ENCODE results near the gene HOXA11.

DNA sequence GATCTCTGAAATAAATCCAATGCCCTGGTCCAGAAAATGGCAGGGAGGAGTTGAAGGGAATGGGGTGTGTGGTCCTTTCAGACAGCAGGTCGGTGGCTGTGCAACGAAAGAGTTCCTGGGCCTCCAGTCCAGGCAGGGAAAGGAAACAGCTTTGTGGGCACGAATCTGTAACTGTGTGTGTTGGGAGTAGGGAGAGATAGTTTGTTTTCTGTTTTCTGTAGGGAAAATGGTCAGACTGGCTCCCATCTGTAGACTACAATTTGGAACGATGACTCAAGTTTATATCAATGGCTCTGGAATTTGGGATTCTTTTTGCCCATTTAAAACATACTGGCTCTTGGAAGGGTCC lies 17.1 kb downstream of the HOXA11 start:
- TF ChIP-seq, protein P1, sequence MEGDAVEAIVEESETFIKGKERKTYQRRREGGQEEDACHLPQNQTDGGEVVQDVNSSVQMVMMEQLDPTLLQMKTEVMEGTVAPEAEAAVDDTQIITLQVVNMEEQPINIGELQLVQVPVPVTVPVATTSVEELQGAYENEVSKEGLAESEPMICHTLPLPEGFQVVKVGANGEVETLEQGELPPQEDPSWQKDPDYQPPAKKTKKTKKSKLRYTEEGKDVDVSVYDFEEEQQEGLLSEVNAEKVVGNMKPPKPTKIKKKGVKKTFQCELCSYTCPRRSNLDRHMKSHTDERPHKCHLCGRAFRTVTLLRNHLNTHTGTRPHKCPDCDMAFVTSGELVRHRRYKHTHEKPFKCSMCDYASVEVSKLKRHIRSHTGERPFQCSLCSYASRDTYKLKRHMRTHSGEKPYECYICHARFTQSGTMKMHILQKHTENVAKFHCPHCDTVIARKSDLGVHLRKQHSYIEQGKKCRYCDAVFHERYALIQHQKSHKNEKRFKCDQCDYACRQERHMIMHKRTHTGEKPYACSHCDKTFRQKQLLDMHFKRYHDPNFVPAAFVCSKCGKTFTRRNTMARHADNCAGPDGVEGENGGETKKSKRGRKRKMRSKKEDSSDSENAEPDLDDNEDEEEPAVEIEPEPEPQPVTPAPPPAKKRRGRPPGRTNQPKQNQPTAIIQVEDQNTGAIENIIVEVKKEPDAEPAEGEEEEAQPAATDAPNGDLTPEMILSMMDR (IDR thresholded peaks at IDR 0.05; ENCODE audit: low read depth, low read length, missing input control), result no peak
- no peak for TF ChIP-seq JUND (IDR thresholded peaks at IDR 0.05)
- TF ChIP-seq, protein P2, sequence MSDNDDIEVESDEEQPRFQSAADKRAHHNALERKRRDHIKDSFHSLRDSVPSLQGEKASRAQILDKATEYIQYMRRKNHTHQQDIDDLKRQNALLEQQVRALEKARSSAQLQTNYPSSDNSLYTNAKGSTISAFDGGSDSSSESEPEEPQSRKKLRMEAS (IDR thresholded peaks at IDR 0.05), result no peak
- TF ChIP-seq YY1 (IDR thresholded peaks at IDR 0.05), result no peak
- TF ChIP-seq RXRA (IDR thresholded peaks at IDR 0.05), result no peak
- TF ChIP-seq GABPA (IDR thresholded peaks at IDR 0.05 in 1 of 2, conservative IDR thresholded peaks at IDR 0.05 in 1 of 2), result no peak
- TF ChIP-seq TAF1 (conservative IDR thresholded peaks at IDR 0.05), result no peak
- TF ChIP-seq, protein P3, sequence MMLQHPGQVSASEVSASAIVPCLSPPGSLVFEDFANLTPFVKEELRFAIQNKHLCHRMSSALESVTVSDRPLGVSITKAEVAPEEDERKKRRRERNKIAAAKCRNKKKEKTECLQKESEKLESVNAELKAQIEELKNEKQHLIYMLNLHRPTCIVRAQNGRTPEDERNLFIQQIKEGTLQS (IDR thresholded peaks at IDR 0.05), result no peak
- TF ChIP-seq, protein P4, sequence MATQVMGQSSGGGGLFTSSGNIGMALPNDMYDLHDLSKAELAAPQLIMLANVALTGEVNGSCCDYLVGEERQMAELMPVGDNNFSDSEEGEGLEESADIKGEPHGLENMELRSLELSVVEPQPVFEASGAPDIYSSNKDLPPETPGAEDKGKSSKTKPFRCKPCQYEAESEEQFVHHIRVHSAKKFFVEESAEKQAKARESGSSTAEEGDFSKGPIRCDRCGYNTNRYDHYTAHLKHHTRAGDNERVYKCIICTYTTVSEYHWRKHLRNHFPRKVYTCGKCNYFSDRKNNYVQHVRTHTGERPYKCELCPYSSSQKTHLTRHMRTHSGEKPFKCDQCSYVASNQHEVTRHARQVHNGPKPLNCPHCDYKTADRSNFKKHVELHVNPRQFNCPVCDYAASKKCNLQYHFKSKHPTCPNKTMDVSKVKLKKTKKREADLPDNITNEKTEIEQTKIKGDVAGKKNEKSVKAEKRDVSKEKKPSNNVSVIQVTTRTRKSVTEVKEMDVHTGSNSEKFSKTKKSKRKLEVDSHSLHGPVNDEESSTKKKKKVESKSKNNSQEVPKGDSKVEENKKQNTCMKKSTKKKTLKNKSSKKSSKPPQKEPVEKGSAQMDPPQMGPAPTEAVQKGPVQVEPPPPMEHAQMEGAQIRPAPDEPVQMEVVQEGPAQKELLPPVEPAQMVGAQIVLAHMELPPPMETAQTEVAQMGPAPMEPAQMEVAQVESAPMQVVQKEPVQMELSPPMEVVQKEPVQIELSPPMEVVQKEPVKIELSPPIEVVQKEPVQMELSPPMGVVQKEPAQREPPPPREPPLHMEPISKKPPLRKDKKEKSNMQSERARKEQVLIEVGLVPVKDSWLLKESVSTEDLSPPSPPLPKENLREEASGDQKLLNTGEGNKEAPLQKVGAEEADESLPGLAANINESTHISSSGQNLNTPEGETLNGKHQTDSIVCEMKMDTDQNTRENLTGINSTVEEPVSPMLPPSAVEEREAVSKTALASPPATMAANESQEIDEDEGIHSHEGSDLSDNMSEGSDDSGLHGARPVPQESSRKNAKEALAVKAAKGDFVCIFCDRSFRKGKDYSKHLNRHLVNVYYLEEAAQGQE (IDR thresholded peaks at IDR 0.05), result no peak
- TF ChIP-seq NR2F2 (IDR thresholded peaks at IDR 0.05), result no peak
- TF ChIP-seq RAD21 (IDR thresholded peaks at IDR 0.05), result no peak
- TF ChIP-seq SP1 (IDR thresholded peaks at IDR 0.05), result no peak
